OCI-LY7 (cell line): ENCODE data around the gene CCT2. TPM values are rescaled to one million over a fixed set of nuclear protein-coding genes. Genes with fewer than 3 reads are reported as not detected.

Experiments
- Bru-seq: library from RNA; stranded (reverse); fragments of 400-500 nt; gene quantifications from one replicate; lab custom pipeline; 2021; lab: Mats Ljungman, UMichigan
- BruChase-seq, 2 experiments: library from RNA; stranded (reverse); fragments of 400-500 nt; gene quantifications; one replicate each; lab custom pipeline; 2021; lab: Mats Ljungman, UMichigan
- BruUV-seq: library from RNA; stranded (reverse); fragments of 400-500 nt; replicated peaks from 2 replicates; lab custom pipeline; 2021; lab: Mats Ljungman, UMichigan
- CTCF ChIA-PET: fragments of 300-600 bp; sonication (Branson Sonifier 250); formaldehyde crosslinking; loops from one replicate; lab custom pipeline; 2022; ENCODE audit warnings: antibody characterized with exemption; ENCODE audit not compliant: unreplicated experiment; lab: Charles Lee
- POLR2A ChIA-PET: fragments of 300-600 bp; sonication (Branson Sonifier 250); formaldehyde crosslinking; loops from one replicate; lab custom pipeline; 2022; ENCODE audit warnings: antibody characterized with exemption; lab: Charles Lee
- DNase-seq: peaks from one replicate; pipeline ENCODE4 v3.0.0-alpha.2; 2015; ENCODE audit warnings: low spot score
- H2AFZ ChIP-seq: fragments of 200-600 bp; sonication (generic), shearing (Covaris generic); 2 replicates; pipeline ENCODE4 v1.6.1; 2014; ENCODE audit warnings: mild to moderate bottlenecking, antibody characterized with exemption, low read length, moderate library complexity
- H3K27ac ChIP-seq: fragments of 200-600 bp; sonication (generic); 2 replicates; pipeline ENCODE4 v1.5.1; 2014; ENCODE audit warnings: mixed run types, low read depth, mild to moderate bottlenecking, moderate library complexity, low read length, inconsistent platforms; ENCODE audit not compliant: poor library complexity, severe bottlenecking
- H3K36me3 ChIP-seq: fragments of 200-600 bp; sonication (generic); 2 replicates; pipeline ENCODE4 v1.6.1; 2014; ENCODE audit warnings: mild to moderate bottlenecking, antibody characterized with exemption, low read length, moderate library complexity, mixed read lengths; ENCODE audit not compliant: insufficient read depth
- H3K4me1 ChIP-seq: fragments of 200-600 bp; sonication (generic); 2 replicates; pipeline ENCODE4 v1.5.1; 2014; ENCODE audit warnings: mild to moderate bottlenecking, low read length; ENCODE audit not compliant: insufficient read depth, poor library complexity, severe bottlenecking
- H3K4me2 ChIP-seq: fragments of 200-600 bp; sonication (generic); 2 replicates; pipeline ENCODE4 v1.6.1; 2014; ENCODE audit warnings: mild to moderate bottlenecking, low read length
- H3K4me3 ChIP-seq: fragments of 200-600 bp; sonication (generic); 2 replicates; pipeline ENCODE4 v1.5.1; 2014; ENCODE audit warnings: mild to moderate bottlenecking, low read depth, low read length; ENCODE audit not compliant: poor library complexity, severe bottlenecking
- H3K79me2 ChIP-seq: fragments of 200-600 bp; sonication (generic); 2 replicates; pipeline ENCODE4 v1.6.1; 2016; ENCODE audit warnings: low read depth, mild to moderate bottlenecking, low read length, moderate library complexity, mixed read lengths; ENCODE audit not compliant: insufficient read depth
- H3K9me2 ChIP-seq: fragments of 200-600 bp; sonication (generic); 2 replicates; pipeline ENCODE4 v1.6.1; 2016; ENCODE audit warnings: mild to moderate bottlenecking, low read length, mixed read lengths; ENCODE audit not compliant: insufficient read depth
- H3K9me3 ChIP-seq: fragments of 200-600 bp; sonication (generic); 2 replicates; pipeline ENCODE4 v1.6.1; 2014; ENCODE audit warnings: mild to moderate bottlenecking, mixed run types, low read length, mixed read lengths
- H4K20me1 ChIP-seq: fragments of 200-600 bp; sonication (generic); 2 replicates; pipeline ENCODE4 v1.6.1; 2014; ENCODE audit warnings: mild to moderate bottlenecking, antibody characterized with exemption, low read length, moderate library complexity, mixed read lengths; ENCODE audit not compliant: insufficient read depth
- EZH2phosphoT487 ChIP-seq: fragments of 200-600 bp; sonication (generic); IDR thresholded peaks from 2 replicates; pipeline ENCODE4 v1.6.1; 2018; ENCODE audit warnings: low read depth, borderline replicate concordance, mild to moderate bottlenecking, mixed run types, antibody characterized with exemption, low read length, moderate library complexity, mixed read lengths
- intact Hi-C: fragments of 100-400 bp; cut with micrococcal nuclease; formaldehyde crosslinking; loops from one replicate; pipeline ENCODE4 v1.10.0; 2022; ENCODE audit not compliant: unreplicated experiment
- long read RNA-seq: library from polyadenylated mRNA; stranded (forward); transcript quantifications from one replicate; pipeline ENCODE4 v2.0.0, GENCODE V29; 2022
- total RNA-seq, 2 experiments: library from RNA; depleted of rRNA in 1 of 2; stranded (reverse); fragments of >200 nt in 1 of 2; shearing (Covaris generic) in 1 of 2; gene quantifications; 2 replicates each; pipeline ENCODE4 v1.2.3, GENCODE V29; 2014 to 2022
- TF ChIP-seq, protein P1 (sequence below): fragments of 200-600 bp; sonication (generic); conservative IDR thresholded peaks from 2 replicates; pipeline ENCODE4 v1.5.1; 2014; ENCODE audit warnings: mild to moderate bottlenecking, antibody characterized with exemption, low read length, moderate library complexity, mixed read lengths

The CCT2 gene
- total RNA-seq (2014; rRNA removed; shearing (Covaris generic)), result 248 and 264 TPM in 2 replicates
- total RNA-seq (2022), result 270 and 317 TPM in 2 replicates
- percentile 97 among the genes with signal in this experiment for Bru-seq, nascent RNA
- BruChase-seq, experiment 1, labeled RNA remaining after a 6-hour chase, result percentile 99 among the genes with signal in this experiment
- percentile 99 among the genes with signal in this experiment for BruChase-seq, experiment 2, labeled RNA remaining after a 2-hour chase
- long read RNA-seq, transcript CCT2-201 (16 exons, 2,041 nt), result major isoform, 381 of 413 reads
- long read RNA-seq, partial matches to known transcripts, result 16 of 413 reads
- long read RNA-seq, other reads (novel, unspliced or antisense), result 14 of 413 reads

DNA sequence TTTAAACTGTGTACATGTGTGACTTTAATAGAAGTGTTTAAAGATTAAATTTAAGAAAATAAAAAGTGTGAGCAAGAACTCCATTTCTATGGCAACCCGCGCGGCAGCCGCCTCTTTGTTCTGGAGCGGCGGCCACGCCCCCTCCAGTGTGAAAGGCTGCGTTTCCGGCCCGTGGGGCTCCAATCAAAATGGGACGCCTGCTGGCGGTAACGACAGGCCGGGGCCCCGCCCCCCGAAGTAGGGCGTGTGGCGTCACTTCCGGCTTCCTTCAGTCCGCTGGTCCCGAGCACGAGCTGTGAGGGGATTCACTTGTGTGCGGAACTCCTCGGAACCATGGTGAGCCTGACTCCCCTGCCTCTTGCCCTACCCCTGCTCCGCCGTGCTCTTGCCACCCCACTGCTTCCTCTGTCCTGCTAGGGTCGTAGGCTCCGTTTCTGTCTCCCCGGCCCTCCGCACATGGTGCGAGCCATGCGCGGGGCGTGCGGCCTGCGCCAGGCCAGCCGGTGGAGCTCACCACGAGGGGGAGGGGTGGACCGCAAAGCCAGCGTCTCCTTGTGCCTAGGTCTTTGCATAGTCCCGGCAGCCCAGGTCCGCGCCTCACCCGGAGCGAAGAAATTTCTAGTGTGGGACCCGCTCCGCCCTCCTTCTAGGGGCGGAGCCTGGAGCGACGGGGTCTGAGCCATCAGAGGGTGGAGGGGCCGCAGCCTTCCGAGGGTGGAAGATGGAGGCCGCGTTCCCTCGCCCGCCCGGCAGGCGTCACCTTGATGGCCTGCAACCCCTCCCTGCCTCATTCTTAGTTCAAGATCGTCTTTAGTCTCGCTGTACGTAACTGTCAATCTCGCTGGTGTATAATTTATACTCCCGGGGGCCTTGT, at the start of gene CCT2:
TSS of gene CCT2 (plus strand) at position 271 of the 874 bp plus-strand sequence. CDS start at position 334, 63 bp downstream.
- H3K4me1 ChIP-seq, result peaks cover 12% of the 10 kb centered on the region
- TF ChIP-seq, protein P1, sequence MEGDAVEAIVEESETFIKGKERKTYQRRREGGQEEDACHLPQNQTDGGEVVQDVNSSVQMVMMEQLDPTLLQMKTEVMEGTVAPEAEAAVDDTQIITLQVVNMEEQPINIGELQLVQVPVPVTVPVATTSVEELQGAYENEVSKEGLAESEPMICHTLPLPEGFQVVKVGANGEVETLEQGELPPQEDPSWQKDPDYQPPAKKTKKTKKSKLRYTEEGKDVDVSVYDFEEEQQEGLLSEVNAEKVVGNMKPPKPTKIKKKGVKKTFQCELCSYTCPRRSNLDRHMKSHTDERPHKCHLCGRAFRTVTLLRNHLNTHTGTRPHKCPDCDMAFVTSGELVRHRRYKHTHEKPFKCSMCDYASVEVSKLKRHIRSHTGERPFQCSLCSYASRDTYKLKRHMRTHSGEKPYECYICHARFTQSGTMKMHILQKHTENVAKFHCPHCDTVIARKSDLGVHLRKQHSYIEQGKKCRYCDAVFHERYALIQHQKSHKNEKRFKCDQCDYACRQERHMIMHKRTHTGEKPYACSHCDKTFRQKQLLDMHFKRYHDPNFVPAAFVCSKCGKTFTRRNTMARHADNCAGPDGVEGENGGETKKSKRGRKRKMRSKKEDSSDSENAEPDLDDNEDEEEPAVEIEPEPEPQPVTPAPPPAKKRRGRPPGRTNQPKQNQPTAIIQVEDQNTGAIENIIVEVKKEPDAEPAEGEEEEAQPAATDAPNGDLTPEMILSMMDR, result peak; percentile 62
- no peak for TF ChIP-seq EZH2phosphoT487
- ChIA-PET POLR2A (interaction anchor here (0.6 to 2.0 kb wide), 8 partner anchors 9 to 991 kb away, joined by 3 to 8 read pairs (median 4); no protein-coding TSS in a partner anchor), CTCF (no interaction called here)
- H2AFZ ChIP-seq, result peak within 1 kb of the TSS; percentile 97
- H4K20me1 ChIP-seq, result 0 out of 2 replicates have a peak, but pooled peaks cover 4% of the 10 kb centered on the region
- no peaks in the 10 kb centered on the region for H3K9me3 ChIP-seq
- no peaks in the 10 kb centered on the region for H3K9me2 ChIP-seq
- intact Hi-C loops, result loop anchor here (1.0 to 5.0 kb wide), 3 partner anchors 152 to 657 kb away; partner anchors contain the start of genes CNOT2 and RAB3IP
- peak within 1 kb of the TSS; percentile 78 for H3K4me2 ChIP-seq
- H3K79me2 ChIP-seq, result peaks cover 45% of the 10 kb centered on the region
- H3K27ac ChIP-seq, result peak within 1 kb of the TSS; percentile 79
- BruUV-seq, result TSS peak; percentile 100
- DNase-seq, result peak; percentile 99
- peak within 1 kb of the TSS; percentile 91 for H3K4me3 ChIP-seq
- H3K36me3 ChIP-seq, result peaks cover 45% of the 10 kb centered on the region

DNA sequence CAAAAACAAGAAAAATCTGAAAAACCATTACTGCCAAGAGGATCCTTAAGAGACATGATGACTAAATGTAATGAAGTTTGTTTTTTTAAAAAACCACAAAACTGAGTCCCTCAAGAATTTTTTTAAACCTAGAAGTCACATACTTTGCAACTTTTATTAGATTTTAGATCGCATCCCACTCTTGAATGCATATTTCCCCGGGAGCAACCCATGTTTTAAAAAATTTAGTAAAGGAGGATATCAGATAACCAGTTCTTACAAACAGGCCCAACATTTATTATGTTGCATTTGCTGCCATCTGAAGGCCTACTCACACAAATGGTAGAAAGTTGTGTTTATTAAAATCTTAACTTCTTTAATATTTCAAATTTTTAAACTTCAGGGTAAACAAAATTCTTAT, 44.3 kb upstream of the CCT2 start:
- no peak for DNase-seq
- ChIA-PET POLR2A (no interaction called here), CTCF (no interaction called here)
- Histone ChIP-seq H3K79me2 (no peaks in the 10 kb centered on the region), H3K9me2 (no peaks in the 10 kb centered on the region), H3K27ac (no peak overlapping the region), H4K20me1 (no peaks in the 10 kb centered on the region), H3K4me3 (no peak overlapping the region), H3K9me3 (peaks cover 19% of the 10 kb centered on the region; the same call in 1 of the 2 replicates), H3K4me2 (no peak overlapping the region), H3K4me1 (no peaks in the 10 kb centered on the region), H3K36me3 (peaks cover 11% of the 10 kb centered on the region), H2AFZ (no peak overlapping the region)
- BruUV-seq, result no TSS peak
- TF ChIP-seq, protein P1, result no peak
- TF ChIP-seq EZH2phosphoT487, result no peak
- intact Hi-C loops, result no loop called here
